Measurements from ENCODE around the gene MTNR1A.

DNA sequence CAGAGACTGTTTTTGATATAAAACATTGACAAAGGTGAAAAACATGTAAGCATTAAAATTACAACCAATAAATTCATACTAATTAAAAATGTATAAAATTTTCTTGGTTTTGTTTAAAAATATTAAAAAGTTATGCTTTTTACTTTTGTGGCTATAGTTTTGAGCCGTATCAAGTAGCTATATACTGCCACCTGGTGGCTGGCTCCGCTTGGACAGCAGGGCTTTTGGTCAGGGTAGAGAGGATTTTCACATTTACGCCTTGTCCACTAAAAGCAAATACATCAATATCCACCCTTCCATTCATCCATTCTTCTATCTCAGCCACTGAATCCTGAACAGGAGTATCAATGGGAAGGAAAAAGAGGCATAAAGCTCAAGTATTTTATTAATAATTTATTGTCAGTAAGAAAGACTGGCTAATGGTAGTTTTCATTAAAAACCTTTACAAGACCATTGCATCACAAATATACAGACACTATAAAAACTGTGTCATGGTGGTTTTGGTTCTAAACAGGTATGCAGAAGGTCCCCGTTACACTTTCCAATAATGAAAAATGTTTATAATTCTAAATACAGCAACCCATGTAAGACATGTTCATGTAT lies 32.1 kb upstream of the MTNR1A start:
- no peak for TF ChIP-seq POLR2AphosphoS5 (IDR thresholded peaks at IDR 0.05)
- TF ChIP-seq, protein P1, sequence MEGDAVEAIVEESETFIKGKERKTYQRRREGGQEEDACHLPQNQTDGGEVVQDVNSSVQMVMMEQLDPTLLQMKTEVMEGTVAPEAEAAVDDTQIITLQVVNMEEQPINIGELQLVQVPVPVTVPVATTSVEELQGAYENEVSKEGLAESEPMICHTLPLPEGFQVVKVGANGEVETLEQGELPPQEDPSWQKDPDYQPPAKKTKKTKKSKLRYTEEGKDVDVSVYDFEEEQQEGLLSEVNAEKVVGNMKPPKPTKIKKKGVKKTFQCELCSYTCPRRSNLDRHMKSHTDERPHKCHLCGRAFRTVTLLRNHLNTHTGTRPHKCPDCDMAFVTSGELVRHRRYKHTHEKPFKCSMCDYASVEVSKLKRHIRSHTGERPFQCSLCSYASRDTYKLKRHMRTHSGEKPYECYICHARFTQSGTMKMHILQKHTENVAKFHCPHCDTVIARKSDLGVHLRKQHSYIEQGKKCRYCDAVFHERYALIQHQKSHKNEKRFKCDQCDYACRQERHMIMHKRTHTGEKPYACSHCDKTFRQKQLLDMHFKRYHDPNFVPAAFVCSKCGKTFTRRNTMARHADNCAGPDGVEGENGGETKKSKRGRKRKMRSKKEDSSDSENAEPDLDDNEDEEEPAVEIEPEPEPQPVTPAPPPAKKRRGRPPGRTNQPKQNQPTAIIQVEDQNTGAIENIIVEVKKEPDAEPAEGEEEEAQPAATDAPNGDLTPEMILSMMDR (IDR thresholded peaks at IDR 0.05): peak; percentile 68 to 95 (median 70)

All from prostate gland (tissue), 2 donors.